Activated CD4-positive, alpha-beta T cell treated with anti-CD3 and anti-CD28 coated beads, Interleukin-2, amount 50 U/mL, for 16 hours (primary cell): ENCODE results near the gene GK2.

Experiments used
- DNase-seq: peaks from one replicate; pipeline ENCODE4 v3.0.0-alpha.2; 2020

The GK2 gene

DNA sequence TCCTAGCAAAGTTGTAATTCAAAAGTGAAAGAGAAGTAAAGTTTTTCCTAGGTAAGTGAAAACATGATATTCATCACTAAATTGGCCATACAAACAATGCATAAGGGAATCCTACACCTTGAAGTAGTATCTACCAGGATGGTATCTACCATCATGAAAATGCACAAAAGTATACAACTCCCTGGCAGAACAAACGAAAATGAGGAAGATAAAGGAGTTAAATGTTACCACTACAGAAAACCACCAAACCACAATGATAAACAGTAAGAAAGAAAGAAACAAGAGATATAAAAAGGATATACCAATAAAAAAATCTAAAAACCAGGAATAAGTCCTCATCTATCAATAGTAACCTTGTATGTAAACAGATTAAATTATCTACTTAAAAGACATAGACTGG is 26.9 kb downstream of the GK2 start:
- no peak for DNase-seq

DNA sequence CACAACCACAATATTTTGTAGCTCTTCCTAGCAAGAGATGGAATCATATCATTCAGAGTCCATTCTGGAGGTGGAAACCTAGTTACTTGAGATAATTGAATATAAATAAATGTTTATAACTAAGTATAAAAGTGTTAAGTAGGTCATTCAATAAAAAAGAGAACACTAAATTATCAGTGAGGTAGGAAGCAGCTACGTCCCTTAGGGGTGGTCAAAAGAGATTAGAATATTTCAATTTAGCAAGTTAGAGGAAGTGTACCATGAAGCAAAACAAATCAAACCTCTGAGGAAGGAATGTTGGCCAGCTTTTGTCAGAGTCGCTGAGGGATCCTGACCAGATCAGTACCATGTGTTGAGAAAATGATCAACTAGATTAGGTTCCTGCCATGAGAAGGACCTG is 38.0 kb downstream of the GK2 start:
- DNase-seq, result no peak

DNA sequence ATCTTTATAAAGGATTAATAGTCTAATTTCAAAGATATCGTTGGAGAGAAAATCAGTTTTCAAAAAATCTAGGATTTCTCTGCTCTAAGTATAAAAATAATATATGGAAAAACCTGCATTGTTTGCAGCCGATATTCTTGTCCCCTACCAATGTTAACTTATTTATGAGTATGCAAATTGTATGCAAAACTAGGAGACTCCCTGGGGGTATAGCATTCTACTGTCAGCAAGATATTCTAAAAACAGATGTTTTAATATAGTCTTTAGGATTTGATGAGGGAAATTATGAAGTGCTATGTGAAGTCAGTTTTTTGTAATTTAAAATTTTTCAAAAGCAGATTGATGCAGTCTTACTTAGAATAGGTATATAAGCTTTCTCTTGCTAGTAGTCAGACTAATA is 40.9 kb downstream of the GK2 start:
- no peak for DNase-seq

DNA sequence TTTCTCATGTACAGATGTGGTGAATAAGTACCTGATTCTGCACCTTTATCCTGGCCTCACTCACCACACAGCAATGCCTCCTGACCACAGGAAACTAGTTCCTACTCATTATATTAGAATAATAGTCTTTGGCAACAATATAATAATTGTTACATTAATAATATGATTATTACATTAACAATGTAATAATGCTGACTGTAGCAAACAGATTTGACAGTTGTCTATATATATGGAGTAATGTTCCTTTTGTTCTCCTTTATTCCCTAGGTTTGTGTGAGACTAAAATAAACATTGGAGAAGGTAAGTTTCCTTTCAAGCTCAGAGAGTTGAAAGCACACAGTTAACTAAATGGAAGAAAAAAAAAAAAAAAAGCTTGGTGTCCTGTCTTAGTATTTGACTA is 41.6 kb downstream of the GK2 start:
- no peak for DNase-seq

- DNase-seq, result no peak
Measured at GRCh38 chr4:79364061-79364460, 44.0 kb downstream of the GK2 start.

DNA sequence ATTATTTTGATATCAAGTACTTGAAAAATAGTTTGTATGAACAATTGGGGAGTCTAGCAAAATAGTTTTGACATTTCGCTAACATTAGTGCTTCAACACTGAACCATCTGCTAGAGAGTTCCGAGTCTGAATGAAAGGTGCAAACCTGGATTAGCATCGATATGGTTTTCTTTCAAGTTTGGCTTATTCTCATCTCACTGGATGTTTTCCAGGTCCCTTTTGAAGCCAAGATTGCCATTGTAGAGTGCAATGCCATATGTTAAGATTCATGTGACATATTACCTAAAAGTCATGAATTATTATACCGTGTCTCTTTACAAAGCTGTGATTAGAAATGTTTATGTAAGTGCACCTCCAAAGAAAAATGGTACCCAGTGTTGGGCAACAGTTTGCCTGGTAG is 45.4 kb downstream of the GK2 start:
- no peak for DNase-seq

GRCh38 chr4:79360006-79360405 is 48.0 kb downstream of the GK2 start:
- no peak for DNase-seq

DNA sequence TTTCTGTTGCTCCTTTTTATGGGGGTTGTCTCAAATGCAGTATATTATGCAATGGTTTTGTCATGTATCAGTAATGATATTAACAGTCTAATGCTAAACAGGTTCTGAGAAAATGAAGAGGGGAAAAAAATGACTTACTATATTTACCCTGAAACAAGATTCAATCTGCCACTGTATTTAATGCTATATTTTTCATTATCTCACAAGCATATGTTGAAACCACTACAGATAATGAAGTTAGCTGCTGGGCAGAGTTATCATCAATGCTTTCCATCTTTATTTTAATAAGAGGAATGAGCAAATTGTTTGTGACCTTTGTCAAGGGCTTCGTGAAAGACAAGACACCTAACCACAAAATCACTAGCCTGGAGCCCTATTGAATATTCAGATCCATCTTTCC is 49.6 kb downstream of the GK2 start:
- DNase-seq, result no peak

GRCh38 chr4:79357365-79357764 is 50.7 kb downstream of the GK2 start:
- no peak for DNase-seq
